Activated T-helper 2 cell treated with anti-CD3 and anti-CD28 coated beads, Interferon-gamma antibody, Interleukin-2, Interleukin-4, amounts not matched to agents 10 μg/mL and 5 μg/mL and 100 μg/mL, durations not matched to agents 14 hours and 24 hours and 36 hours (primary cell): ENCODE data around the gene KRT84. TPM values are rescaled to one million over a fixed set of nuclear protein-coding genes. Genes with fewer than 3 reads are reported as not detected.
"Not testable (repeated sequence)": the region's sequence is repeated elsewhere in the genome, so short reads cannot be mapped to it uniquely, and the experiment has no call there.

ENCODE experiments used
- DNase-seq: peaks from one replicate; pipeline ENCODE4 v3.0.0; 2021; ENCODE audit warnings: low spot score
- H3K27ac Mint-ChIP-seq: one replicate; pipeline ENCODE4 v1.8.0; 2021; ENCODE audit warnings: mixed read lengths
- H3K27me3 Mint-ChIP-seq: one replicate; pipeline ENCODE4 v1.8.0; 2021; ENCODE audit warnings: low read depth, mixed read lengths
- H3K36me3 Mint-ChIP-seq: one replicate; pipeline ENCODE4 v1.8.0; 2021; ENCODE audit warnings: low read depth, mixed read lengths
- H3K4me1 Mint-ChIP-seq: one replicate; pipeline ENCODE4 v1.8.0; 2021; ENCODE audit warnings: low read depth, mixed read lengths
- H3K4me3 Mint-ChIP-seq: one replicate; pipeline ENCODE4 v1.8.0; 2021; ENCODE audit warnings: low read depth, mild to moderate bottlenecking, moderate library complexity, mixed read lengths
- H3K9me3 Mint-ChIP-seq: one replicate; pipeline ENCODE4 v1.8.0; 2021; ENCODE audit warnings: mixed read lengths
- intact Hi-C: fragments of 100-400 bp; cut with micrococcal nuclease; formaldehyde crosslinking; loops from one replicate; pipeline ENCODE4 v1.15.1; 2023
- total RNA-seq: library from RNA; stranded (reverse); gene quantifications from 2 replicates; pipeline ENCODE4 v1.2.3, GENCODE V29; 2022

KRT84 gene
- total RNA-seq, 1 donor from 2014 or later: not detected

DNA sequence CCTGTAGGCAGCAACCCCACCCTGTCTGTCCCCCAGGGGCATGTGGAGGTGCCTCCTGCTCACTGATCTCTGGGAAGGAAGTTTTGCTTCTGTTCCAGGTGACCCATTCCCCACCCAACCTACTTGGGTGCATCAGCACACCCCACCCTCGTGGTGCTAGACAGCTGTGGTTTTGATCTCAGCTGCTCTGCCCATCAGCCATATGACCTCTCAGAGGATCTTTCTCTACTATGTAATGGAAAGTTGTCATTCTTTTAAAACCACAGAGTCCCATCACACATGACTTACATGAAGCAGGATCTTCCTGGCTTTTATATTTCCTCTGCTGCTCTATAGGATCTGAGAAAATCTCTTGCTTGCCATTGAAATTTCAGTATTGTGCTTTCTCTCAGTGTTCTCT lies 34.2 kb upstream of the KRT84 start:
- Mint-ChIP-seq H3K4me3 (no peak overlapping the region), H3K4me1 (no peaks in the 10 kb centered on the region), H3K36me3 (no peaks in the 10 kb centered on the region)

DNA sequence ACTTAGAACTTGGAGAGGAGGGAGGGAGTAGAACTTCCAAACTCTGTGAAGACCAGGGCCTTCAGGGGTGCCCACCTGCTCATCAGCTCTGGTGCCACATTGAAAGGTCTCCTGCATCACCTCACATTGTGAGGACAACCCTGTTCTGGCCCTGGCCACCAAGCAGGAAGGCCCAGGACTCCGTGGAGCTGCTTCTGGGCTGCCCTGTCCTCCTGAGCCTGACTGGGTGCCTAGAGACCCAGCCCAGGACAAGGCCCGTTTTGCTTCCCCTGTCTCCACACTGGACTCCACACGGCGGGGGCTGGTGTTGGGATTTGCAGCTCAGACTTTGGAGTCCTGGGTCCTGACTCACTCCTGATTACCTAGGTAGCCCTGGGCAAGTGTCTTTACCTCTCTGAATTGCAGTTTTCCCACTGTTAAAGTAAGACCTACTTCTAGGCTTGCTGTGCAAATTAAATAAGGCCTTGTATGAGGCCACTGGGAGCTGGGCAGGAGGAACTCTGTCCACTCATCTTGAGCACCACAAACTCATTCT lies 33.2 kb upstream of the KRT84 start:
- Mint-ChIP-seq H3K27ac (no peak overlapping the region), H3K36me3 (no peaks in the 10 kb centered on the region), H3K4me3 (no peak overlapping the region), H3K4me1 (no peaks in the 10 kb centered on the region), H3K9me3 (no peaks in the 10 kb centered on the region), H3K27me3 (peaks cover 4% of the 10 kb centered on the region)
- intact Hi-C loops: no loop called here
- no peak for DNase-seq

More for the DNA sequence above, 34.2 kb upstream of the KRT84 start:
- Mint-ChIP-seq H3K27ac (no peak overlapping the region), H3K27me3 (peaks cover 4% of the 10 kb centered on the region), H3K9me3 (no peaks in the 10 kb centered on the region)
- intact Hi-C loops: no loop called here
- no peak for DNase-seq

- Mint-ChIP-seq H3K4me3 (no peak overlapping the region), H3K9me3 (no peaks in the 10 kb centered on the region), H3K27me3 (peaks cover 2% of the 10 kb centered on the region), H3K27ac (no peak overlapping the region), H3K4me1 (no peaks in the 10 kb centered on the region), H3K36me3 (no peaks in the 10 kb centered on the region)
- intact Hi-C loops: no loop called here
- no peak for DNase-seq
Observed at GRCh38 chr12:52417740-52418139, 32.3 kb upstream of the KRT84 start.

- H3K36me3 Mint-ChIP-seq: no peaks in the 10 kb centered on the region
- intact Hi-C loops: no loop called here
- no peak overlapping the region for H3K4me3 Mint-ChIP-seq
- H3K9me3 Mint-ChIP-seq: no peaks in the 10 kb centered on the region
- no peaks in the 10 kb centered on the region for H3K4me1 Mint-ChIP-seq
- H3K27ac Mint-ChIP-seq: no peak overlapping the region
- DNase-seq: no peak
- H3K27me3 Mint-ChIP-seq: no peaks in the 10 kb centered on the region
Observed at GRCh38 chr12:52416795-52417194, 31.3 kb upstream of the KRT84 start.

- Mint-ChIP-seq H3K27me3 (no peaks in the 10 kb centered on the region), H3K36me3 (no peaks in the 10 kb centered on the region), H3K4me1 (no peaks in the 10 kb centered on the region), H3K27ac (no peak overlapping the region), H3K9me3 (no peaks in the 10 kb centered on the region), H3K4me3 (no peak overlapping the region)
- intact Hi-C loops: no loop called here
- DNase-seq: no peak
Observed at GRCh38 chr12:52415870-52416750, 30.7 kb upstream of the KRT84 start.

DNA sequence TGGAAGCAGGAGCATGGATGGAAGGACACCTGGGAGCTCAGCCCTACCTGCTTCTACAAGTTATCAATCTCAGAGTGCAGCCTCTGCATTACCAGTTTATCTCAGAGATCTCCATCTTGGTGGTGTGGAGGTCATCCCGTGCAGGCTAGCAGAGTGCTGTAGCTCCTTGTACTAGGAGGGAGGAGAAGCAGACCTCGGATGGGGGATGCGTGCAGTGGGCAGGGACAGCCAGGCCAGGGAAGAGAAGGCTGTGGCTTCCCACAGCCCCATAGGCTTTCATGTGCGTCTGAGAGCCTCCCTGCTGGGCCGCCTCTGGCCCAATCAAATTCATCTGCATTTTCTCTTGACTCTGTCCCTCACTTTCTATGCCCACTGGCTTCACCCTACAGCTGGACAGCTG lies 29.5 kb upstream of the KRT84 start:
- intact Hi-C loops: no loop called here
- no peak overlapping the region for H3K27ac Mint-ChIP-seq

DNA sequence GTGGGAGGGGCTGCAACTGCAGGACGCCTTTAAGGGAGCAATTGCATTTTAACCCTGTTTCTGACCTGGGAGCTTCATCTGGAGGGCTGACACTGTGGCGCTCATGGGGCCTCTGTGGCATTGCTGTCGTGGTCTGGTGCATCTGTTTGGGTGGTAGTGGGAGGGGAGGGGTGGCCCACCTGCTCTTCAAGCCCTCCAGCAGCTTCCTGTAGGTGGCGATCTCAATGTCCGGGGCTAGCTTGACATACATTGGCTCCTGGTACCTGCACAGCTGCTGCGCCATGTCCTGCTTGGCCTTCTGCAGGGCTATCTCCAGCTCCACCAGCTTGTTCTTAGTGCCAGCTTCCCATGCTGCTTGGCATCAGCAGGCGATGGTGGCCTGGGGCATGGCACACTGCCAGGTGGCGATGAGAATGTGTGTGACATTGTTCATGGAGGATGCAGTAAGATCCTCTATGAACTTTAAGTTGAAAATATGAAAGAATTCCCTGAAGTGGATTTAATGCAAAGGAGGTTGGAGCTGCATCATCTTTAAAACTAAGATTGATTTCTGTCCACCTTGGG lies 28.4 kb upstream of the KRT84 start:
- Mint-ChIP-seq H3K36me3 (no peaks in the 10 kb centered on the region), H3K4me3 (no peak overlapping the region), H3K27ac (no peak overlapping the region), H3K4me1 (no peaks in the 10 kb centered on the region), H3K9me3 (no peaks in the 10 kb centered on the region), H3K27me3 (no peaks in the 10 kb centered on the region)
- DNase-seq: no peak
- intact Hi-C loops: no loop called here

More for the DNA sequence above, 29.5 kb upstream of the KRT84 start:
- H3K36me3 Mint-ChIP-seq: no peaks in the 10 kb centered on the region
- no peaks in the 10 kb centered on the region for H3K4me1 Mint-ChIP-seq
- no peak overlapping the region for H3K4me3 Mint-ChIP-seq
- no peak for DNase-seq
- H3K27me3 Mint-ChIP-seq: no peaks in the 10 kb centered on the region
- no peaks in the 10 kb centered on the region for H3K9me3 Mint-ChIP-seq

GRCh38 chr12:52413202-52413601 lies 27.8 kb upstream of the KRT84 start:
- no peaks in the 10 kb centered on the region for H3K36me3 Mint-ChIP-seq
- H3K9me3 Mint-ChIP-seq: no peaks in the 10 kb centered on the region
- intact Hi-C loops: no loop called here
- no peak for DNase-seq
- H3K27ac Mint-ChIP-seq: no peak overlapping the region
- H3K27me3 Mint-ChIP-seq: no peaks in the 10 kb centered on the region
- H3K4me1 Mint-ChIP-seq: no peaks in the 10 kb centered on the region
- H3K4me3 Mint-ChIP-seq: no peak overlapping the region

GRCh38 chr12:52411815-52412214 lies 26.4 kb upstream of the KRT84 start:
- Mint-ChIP-seq H3K27me3 (no peaks in the 10 kb centered on the region), H3K4me3 (no peak overlapping the region), H3K9me3 (no peaks in the 10 kb centered on the region), H3K36me3 (no peaks in the 10 kb centered on the region), H3K4me1 (no peaks in the 10 kb centered on the region), H3K27ac (no peak overlapping the region)
- DNase-seq: no peak
- intact Hi-C loops: no loop called here

GRCh38 chr12:52410589-52411248 lies 25.3 kb upstream of the KRT84 start:
- H3K9me3 Mint-ChIP-seq, H3K27ac Mint-ChIP-seq, H3K4me1 Mint-ChIP-seq, H3K36me3 Mint-ChIP-seq, intact Hi-C loops, H3K27me3 Mint-ChIP-seq, DNase-seq, H3K4me3 Mint-ChIP-seq: not testable (repeated sequence)

GRCh38 chr12:52407918-52408317 lies 22.5 kb upstream of the KRT84 start:
- no peak for DNase-seq
- intact Hi-C loops: no loop called here
- Mint-ChIP-seq H3K36me3 (no peaks in the 10 kb centered on the region), H3K27ac (no peak overlapping the region), H3K4me3 (no peak overlapping the region), H3K4me1 (no peaks in the 10 kb centered on the region), H3K27me3 (no peaks in the 10 kb centered on the region), H3K9me3 (no peaks in the 10 kb centered on the region)

- no peaks in the 10 kb centered on the region for H3K9me3 Mint-ChIP-seq
- no peaks in the 10 kb centered on the region for H3K27me3 Mint-ChIP-seq
- H3K4me1 Mint-ChIP-seq: no peaks in the 10 kb centered on the region
- no peak within 1 kb of the TSS for H3K4me3 Mint-ChIP-seq
- H3K27ac Mint-ChIP-seq: no peak within 1 kb of the TSS
- no peaks in the 10 kb centered on the region for H3K36me3 Mint-ChIP-seq
- no peak for DNase-seq
- intact Hi-C loops: no loop called here
Observed at GRCh38 chr12:52405922-52406385, 20.5 kb upstream of the KRT84 start, which contains the start of gene KRT82. KRT82 (minus strand) TSS chr12:52406335; CDS start chr12:52406277, 58 bp downstream.

DNA sequence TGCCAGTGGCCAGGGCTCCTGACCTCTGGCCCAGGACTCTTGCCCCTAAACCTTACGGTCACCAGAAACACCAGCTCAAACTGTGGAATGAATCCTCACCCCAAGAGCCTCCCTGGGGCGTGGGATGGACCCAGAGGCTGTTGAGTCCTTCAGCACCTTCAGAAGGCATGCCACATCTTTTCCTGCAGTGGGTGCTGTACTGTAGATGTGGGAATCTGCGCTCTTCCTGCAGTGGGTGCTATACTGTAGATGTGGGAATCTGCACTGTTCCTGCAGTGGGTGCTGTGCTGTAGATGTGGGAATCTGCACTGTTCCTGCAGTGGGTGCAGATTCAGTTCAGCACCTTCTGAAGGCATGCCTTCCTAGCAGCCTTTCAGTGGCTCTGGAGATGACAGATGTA lies 19.5 kb upstream of the KRT84 start:
- no peaks in the 10 kb centered on the region for H3K36me3 Mint-ChIP-seq
- H3K4me1 Mint-ChIP-seq: no peaks in the 10 kb centered on the region
- no peaks in the 10 kb centered on the region for H3K27me3 Mint-ChIP-seq
- H3K9me3 Mint-ChIP-seq: no peaks in the 10 kb centered on the region
- H3K27ac Mint-ChIP-seq: no peak overlapping the region
- DNase-seq: no peak
- H3K4me3 Mint-ChIP-seq: no peak overlapping the region
- intact Hi-C loops: no loop called here
